ENCODE results near the gene C7.

The C7 gene

GRCh38 chr5:40904205-40904993 lies 4.9 kb upstream of the C7 start:
- TF ChIP-seq CTCF (tag by site-specific recombination; IDR thresholded peaks at IDR 0.05) (peak; percentile 71; the same call in 1 of the 2 replicates), SP7 (tag by site-specific recombination; IDR thresholded peaks at IDR 0.05) (no peak), ZNF654 (tag by site-specific recombination; IDR thresholded peaks at IDR 0.05; ENCODE audit: low read depth) (peak; percentile 97), ZNF561 (tag by site-specific recombination; IDR thresholded peaks at IDR 0.05; ENCODE audit: borderline replicate concordance) (no peak), MEIS1 (CRISPR knock-in tag; IDR thresholded peaks at IDR 0.05; ENCODE audit: borderline replicate concordance) (no peak)
- Histone ChIP-seq H3K4me1 (ENCODE audit: control insufficient read depth, insufficient read depth, low read length) (no peaks in the 10 kb centered on the region), H3K27ac (ENCODE audit: extremely low read depth, low read depth, low read length) (no peak overlapping the region), H3K4me3 (ENCODE audit: low read depth, low read length) (no peak overlapping the region), H3K36me3 (ENCODE audit: control insufficient read depth in 2 of 2, insufficient read depth in 1 of 2, low read length in 2 of 2) (no peaks in the 10 kb centered on the region), H3K9me3 (ENCODE audit: control insufficient read depth, insufficient read depth, low read depth, low read length) (no peaks in the 10 kb centered on the region)
- ChIA-PET POLR2A (no interaction called here), CTCF (interaction anchor here (0.5 to 2.1 kb wide), 44 partner anchors 8 to 1324 kb away, joined by 3 to 12 read pairs (median 3); no protein-coding TSS in a partner anchor)

GRCh38 chr5:40904994-40905306 lies 4.3 kb upstream of the C7 start:
- no peaks in the 10 kb centered on the region for H3K36me3 ChIP-seq (ENCODE audit: control insufficient read depth in 2 of 2, insufficient read depth in 1 of 2, low read length in 2 of 2)
- no peaks in the 10 kb centered on the region for H3K4me1 ChIP-seq (ENCODE audit: control insufficient read depth, insufficient read depth, low read length)
- ChIA-PET POLR2A (no interaction called here), CTCF (interaction anchor here (0.6 to 2.1 kb wide), 34 partner anchors 8 to 1324 kb away, joined by 3 to 12 read pairs (median 4); no protein-coding TSS in a partner anchor)
- TF ChIP-seq ZNF623 (tag by site-specific recombination; IDR thresholded peaks at IDR 0.05): no peak
- no peak for TF ChIP-seq ZIC2 (tag by site-specific recombination; IDR thresholded peaks at IDR 0.05)
- no peak for TF ChIP-seq ZNF239 (tag by site-specific recombination; IDR thresholded peaks at IDR 0.05)
- no peak for TF ChIP-seq ZNF645 (tag by site-specific recombination; IDR thresholded peaks at IDR 0.05)
- no peak for TF ChIP-seq SCRT1 (tag by site-specific recombination; IDR thresholded peaks at IDR 0.05; ENCODE audit: borderline replicate concordance)
- no peak for TF ChIP-seq AEBP2 (tag by site-specific recombination; IDR thresholded peaks at IDR 0.05; ENCODE audit: borderline replicate concordance)
- TF ChIP-seq ZNF138 (tag by site-specific recombination; IDR thresholded peaks at IDR 0.05; ENCODE audit: borderline replicate concordance): no peak
- TF ChIP-seq ZNF571 (tag by site-specific recombination; IDR thresholded peaks at IDR 0.05): no peak
- TF ChIP-seq ZNF488 (tag by site-specific recombination; IDR thresholded peaks at IDR 0.05): no peak
- no peak for TF ChIP-seq ZNF266 (tag by site-specific recombination; IDR thresholded peaks at IDR 0.05; ENCODE audit: low read depth)
- TF ChIP-seq BCL11A (tag by site-specific recombination; IDR thresholded peaks at IDR 0.05; ENCODE audit: low read depth): no peak
- TF ChIP-seq KLF8 (tag by site-specific recombination; IDR thresholded peaks at IDR 0.05): no peak
- no peak overlapping the region for H3K27ac ChIP-seq (ENCODE audit: extremely low read depth, low read depth, low read length)
- H3K4me3 ChIP-seq (ENCODE audit: low read depth, low read length): no peak overlapping the region
- H3K9me3 ChIP-seq (ENCODE audit: control insufficient read depth, insufficient read depth, low read depth, low read length): no peaks in the 10 kb centered on the region
